Measurements from ENCODE around the gene PDCL2. TPM values are rescaled to one million over a fixed set of nuclear protein-coding genes. Genes with fewer than 3 reads are reported as not detected.

PDCL2 gene
- total RNA-seq, 1 donor from 2014 or later: not detected

DNA sequence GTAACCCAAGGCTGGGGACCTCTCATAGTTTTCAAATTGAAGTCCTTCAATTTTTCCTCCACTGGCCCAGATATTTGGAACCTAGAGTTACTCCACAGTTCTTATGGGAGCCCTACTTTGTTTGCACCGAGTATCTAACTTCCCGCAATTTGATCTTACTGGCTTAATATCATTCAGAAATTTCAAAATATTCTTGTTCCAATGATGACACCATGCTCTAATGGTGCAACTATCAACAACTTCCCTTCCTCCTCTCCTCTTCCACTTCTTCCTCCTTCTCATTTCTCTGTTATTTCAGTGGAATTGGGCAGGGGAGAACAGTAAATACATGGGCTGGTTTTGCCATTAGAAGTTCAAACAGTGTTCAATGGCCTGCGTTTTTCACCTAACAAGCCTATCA is 20.2 kb downstream of the PDCL2 start:
- TF ChIP-seq, protein P1, sequence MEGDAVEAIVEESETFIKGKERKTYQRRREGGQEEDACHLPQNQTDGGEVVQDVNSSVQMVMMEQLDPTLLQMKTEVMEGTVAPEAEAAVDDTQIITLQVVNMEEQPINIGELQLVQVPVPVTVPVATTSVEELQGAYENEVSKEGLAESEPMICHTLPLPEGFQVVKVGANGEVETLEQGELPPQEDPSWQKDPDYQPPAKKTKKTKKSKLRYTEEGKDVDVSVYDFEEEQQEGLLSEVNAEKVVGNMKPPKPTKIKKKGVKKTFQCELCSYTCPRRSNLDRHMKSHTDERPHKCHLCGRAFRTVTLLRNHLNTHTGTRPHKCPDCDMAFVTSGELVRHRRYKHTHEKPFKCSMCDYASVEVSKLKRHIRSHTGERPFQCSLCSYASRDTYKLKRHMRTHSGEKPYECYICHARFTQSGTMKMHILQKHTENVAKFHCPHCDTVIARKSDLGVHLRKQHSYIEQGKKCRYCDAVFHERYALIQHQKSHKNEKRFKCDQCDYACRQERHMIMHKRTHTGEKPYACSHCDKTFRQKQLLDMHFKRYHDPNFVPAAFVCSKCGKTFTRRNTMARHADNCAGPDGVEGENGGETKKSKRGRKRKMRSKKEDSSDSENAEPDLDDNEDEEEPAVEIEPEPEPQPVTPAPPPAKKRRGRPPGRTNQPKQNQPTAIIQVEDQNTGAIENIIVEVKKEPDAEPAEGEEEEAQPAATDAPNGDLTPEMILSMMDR (IDR thresholded peaks at IDR 0.05; ENCODE audit: unreplicated experiment): no peak
- Mint-ChIP-seq H3K9me3 (ENCODE audit: low read depth) (peaks cover 22% of the 10 kb centered on the region), H3K4me1 (ENCODE audit: low read depth) (peaks cover 11% of the 10 kb centered on the region), H3K4me3 (ENCODE audit: low read depth) (no peak overlapping the region), H3K27me3 (peaks cover 58% of the 10 kb centered on the region), H3K27ac (no peak overlapping the region), H3K36me3 (ENCODE audit: insufficient read depth) (peaks cover 1% of the 10 kb centered on the region)
- DNase-seq (ENCODE audit: low spot score, unreplicated experiment): no peak

DNA sequence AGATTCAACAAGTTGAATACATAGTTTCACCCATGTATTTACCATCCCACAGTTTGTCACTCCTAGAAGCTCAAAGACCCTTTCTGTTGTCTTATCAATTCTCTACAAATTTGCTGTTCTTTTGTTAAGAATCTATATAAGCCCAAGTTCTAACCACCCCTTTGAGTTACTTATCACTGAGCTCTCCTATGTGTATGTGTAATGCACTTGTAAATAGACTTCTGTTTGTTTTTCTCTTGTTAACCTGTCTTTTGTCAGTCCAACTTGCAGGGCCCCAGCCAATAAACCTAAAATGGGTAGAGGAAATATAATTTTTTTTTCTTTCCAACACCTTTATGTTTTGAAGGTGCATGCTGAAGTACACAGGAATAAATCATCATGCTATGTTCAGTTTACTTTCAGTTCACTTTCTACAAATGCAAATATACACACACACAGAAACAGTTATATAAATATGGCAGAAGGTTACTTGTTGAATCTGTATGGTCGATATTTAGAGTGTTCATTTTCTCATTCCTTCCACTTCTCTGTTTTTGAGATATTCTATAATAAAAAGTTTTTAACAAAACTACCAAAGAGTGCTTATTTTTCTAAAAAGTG is 23.0 kb downstream of the PDCL2 start:
- no peak for DNase-seq (ENCODE audit: low spot score, unreplicated experiment)
- Mint-ChIP-seq H3K9me3 (ENCODE audit: low read depth) (peaks cover 6% of the 10 kb centered on the region), H3K36me3 (ENCODE audit: insufficient read depth) (no peaks in the 10 kb centered on the region), H3K4me1 (ENCODE audit: low read depth) (peaks cover 11% of the 10 kb centered on the region), H3K27me3 (peaks cover 69% of the 10 kb centered on the region), H3K27ac (no peak overlapping the region), H3K4me3 (ENCODE audit: low read depth) (no peak overlapping the region)
- TF ChIP-seq, protein P1 (IDR thresholded peaks at IDR 0.05; ENCODE audit: unreplicated experiment): no peak

- Mint-ChIP-seq H3K9me3 (ENCODE audit: low read depth) (no peaks in the 10 kb centered on the region), H3K36me3 (ENCODE audit: insufficient read depth) (no peaks in the 10 kb centered on the region)
Measured at GRCh38 chr4:55561889-55562288, 30.2 kb downstream of the PDCL2 start.

GRCh38 chr4:55560096-55560495 is 31.9 kb downstream of the PDCL2 start:
- Mint-ChIP-seq H3K4me1 (ENCODE audit: low read depth) (no peaks in the 10 kb centered on the region), H3K36me3 (ENCODE audit: insufficient read depth) (no peaks in the 10 kb centered on the region), H3K4me3 (ENCODE audit: low read depth) (no peak overlapping the region), H3K27ac (no peak overlapping the region), H3K27me3 (peaks cover 72% of the 10 kb centered on the region), H3K9me3 (ENCODE audit: low read depth) (no peaks in the 10 kb centered on the region)
- TF ChIP-seq, protein P1 (IDR thresholded peaks at IDR 0.05; ENCODE audit: unreplicated experiment): no peak
- no peak for DNase-seq (ENCODE audit: low spot score, unreplicated experiment)

More at GRCh38 chr4:55561889-55562288, 30.2 kb downstream of the PDCL2 start:
- H3K27ac Mint-ChIP-seq: no peak overlapping the region
- no peaks in the 10 kb centered on the region for H3K4me1 Mint-ChIP-seq (ENCODE audit: low read depth)
- TF ChIP-seq, protein P1 (IDR thresholded peaks at IDR 0.05; ENCODE audit: unreplicated experiment): no peak
- peaks cover 74% of the 10 kb centered on the region for H3K27me3 Mint-ChIP-seq
- DNase-seq (ENCODE audit: low spot score, unreplicated experiment): no peak
- H3K4me3 Mint-ChIP-seq (ENCODE audit: low read depth): no peak overlapping the region

DNA sequence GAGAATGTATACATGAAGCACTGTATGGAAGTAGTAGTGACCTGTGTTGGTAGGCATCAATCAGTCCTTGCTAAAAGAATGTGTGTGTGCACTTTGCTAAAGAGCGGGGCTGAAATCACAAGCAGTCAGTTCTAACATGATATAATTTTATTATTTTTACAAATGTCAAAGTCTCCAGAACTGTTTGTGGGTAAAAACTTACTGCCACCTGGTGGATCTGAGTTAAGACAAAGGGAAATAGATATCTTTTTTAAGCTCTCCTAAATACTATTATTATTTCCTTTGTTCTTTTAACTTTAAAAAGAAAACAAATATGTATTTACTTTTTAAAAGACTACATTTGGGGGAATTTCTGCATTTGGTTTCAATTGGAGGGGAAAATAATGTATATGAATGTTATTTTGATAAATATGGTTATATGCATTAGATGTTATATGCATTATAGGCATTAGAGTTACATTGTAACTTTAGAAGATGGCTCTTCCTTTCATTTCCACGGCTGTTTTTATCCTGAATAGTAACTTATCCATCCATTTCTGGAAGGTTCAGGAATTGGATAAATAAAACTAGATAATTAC is 37.5 kb downstream of the PDCL2 start:
- Mint-ChIP-seq H3K36me3 (ENCODE audit: insufficient read depth) (no peaks in the 10 kb centered on the region), H3K27me3 (peaks cover 58% of the 10 kb centered on the region), H3K4me3 (ENCODE audit: low read depth) (no peak overlapping the region), H3K4me1 (ENCODE audit: low read depth) (no peaks in the 10 kb centered on the region), H3K9me3 (ENCODE audit: low read depth) (no peaks in the 10 kb centered on the region), H3K27ac (no peak overlapping the region)
- DNase-seq (ENCODE audit: low spot score, unreplicated experiment): no peak
- TF ChIP-seq, protein P1 (IDR thresholded peaks at IDR 0.05; ENCODE audit: unreplicated experiment): peak; percentile 37
